NCI-H2196 (cell line): ENCODE results near the gene CCDC24.

Source experiments
- DNase-seq: peaks from one replicate; lab custom pipeline; 2025; ENCODE audit not compliant: unreplicated experiment; lab: John Stamatoyannopoulos, UW

CCDC24 gene

DNA sequence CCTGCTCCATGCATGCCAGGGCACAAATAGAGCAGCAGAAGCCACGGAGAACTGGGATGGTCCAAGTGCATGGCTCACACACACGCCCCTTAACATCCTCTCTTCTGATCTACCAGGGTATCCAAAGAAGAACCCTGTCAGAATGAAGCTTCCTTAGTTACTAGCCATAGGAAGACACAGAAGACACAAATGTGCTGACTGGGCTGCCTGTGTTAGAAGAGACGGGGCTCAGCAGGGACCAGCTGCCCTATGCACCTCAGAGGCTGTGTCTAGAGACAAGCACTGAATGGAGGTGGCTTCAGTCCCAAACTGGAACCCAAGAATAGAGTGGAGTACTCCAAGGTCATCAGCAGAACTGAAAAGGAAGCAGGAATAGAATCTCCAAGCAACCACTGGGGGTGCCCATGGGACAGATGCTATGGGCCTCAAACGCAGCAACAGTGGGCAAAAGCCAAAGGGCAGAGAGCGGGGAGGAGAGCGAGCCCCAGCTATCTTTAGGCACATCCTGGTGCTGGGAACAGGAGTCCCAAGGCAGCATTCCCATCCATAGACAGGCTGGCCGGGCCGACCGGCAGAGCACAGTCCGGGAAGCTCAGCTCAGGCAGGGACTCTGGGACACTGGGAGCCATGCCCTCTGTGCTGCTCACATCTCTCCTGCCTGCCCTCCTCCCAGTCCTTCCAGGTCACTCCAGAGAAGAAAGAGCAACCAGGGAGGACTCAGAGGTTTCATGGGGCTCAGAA is 30.4 kb downstream of the CCDC24 start:
- no peak for DNase-seq

DNA sequence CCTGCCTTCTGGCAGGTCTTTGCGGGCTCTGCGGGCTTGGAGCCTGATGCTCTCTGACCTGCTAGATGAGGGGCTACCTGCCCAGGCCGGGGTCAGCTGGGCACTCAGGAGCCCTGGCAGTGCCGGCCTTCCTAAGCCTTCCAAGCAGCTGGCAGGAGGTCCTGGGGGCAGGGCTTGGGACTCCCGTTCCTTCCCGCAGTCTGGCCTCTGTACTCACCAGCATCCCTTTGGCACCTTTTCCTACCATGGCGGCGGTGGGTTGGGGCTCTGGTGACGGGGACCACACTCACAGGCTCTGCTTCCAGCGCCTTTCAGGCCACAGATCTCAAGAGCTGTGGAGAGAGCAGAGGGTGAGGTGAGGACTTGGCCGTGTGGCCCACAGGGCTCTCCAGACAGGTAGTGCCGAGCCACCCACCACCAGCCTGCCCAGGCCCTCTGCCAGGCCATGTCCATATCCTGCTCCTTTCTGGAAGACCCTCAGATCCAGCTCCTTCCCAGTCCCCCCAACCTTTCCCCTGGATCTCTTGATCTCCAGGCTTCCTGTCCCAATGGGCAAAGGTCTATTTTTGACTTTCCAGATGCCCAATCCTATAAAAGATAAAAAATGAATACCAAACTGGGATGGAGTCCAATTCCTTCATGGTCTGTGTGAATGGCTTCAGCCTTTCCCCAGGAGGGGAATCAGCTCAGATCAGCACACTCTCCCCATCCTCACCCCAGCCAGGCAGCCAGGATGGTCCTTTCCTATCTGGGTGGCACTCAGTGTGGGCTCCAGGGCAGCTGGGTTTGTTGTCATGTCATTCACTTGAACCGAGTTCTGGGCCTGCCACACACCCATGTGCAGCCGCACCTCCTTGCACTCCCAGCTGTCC is 32.9 kb downstream of the CCDC24 start:
- no peak for DNase-seq

GRCh38 chr1:44024903-44025525 is 33.6 kb downstream of the CCDC24 start:
- DNase-seq = no peak

- no peak for DNase-seq
Measured at GRCh38 chr1:44025816-44026215, 34.4 kb downstream of the CCDC24 start.

DNA sequence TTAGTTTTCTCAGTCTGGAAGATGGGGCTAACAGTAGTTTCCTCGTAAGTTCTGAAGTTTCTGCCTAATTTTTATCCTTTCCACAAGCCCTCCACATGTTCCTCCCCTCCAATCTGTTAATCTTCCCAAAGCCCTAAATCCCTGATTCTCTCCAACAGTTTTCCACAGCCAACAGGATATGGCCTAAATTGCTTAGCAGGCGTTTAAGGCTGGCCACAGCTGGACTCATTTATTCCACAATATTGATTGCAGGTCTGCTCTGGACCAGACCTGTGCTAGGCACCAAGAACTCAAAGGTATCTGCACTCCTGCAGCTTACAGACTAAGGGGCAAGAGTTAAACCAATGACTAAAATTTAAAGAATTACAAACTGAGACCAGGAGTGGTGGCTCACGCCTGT is 35.9 kb downstream of the CCDC24 start:
- DNase-seq = no peak

- no peak for DNase-seq
Measured at GRCh38 chr1:44029260-44029910, 38.0 kb downstream of the CCDC24 start.

DNA sequence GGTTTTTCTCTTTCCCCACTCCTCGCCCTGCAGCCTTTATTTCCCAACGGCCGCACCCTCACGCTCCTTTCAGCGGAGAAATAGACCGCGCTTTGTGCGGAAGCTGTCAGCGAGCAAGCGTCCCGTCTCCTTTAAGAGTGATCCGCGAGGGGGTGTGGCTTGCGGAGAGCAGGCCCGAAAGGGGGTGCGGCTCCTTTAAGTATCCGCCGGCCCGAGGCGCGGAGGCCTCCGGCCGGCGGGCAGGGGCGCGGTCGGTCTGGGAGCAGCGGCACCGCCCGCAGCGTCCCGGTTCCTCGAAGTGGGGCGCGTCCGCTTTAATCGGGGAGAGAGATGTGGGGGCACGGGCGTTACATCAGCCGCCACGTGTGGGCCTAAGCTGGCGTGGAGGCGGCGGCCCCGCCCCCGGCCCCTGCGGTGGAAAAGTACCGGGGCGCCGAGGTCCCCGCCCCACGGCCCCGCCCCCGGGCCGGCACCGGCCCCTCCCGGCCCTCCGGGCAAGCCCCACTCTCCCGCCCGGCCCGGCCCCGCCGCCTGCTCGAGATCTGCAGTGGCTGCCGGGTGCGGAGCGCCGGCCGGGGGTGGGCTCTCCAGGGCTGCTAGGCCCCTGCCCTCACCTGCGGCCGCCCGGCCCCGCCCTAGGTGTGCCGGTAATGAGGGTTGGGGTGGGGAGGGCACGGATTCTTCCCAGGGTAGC is 38.7 kb downstream of the CCDC24 start:
- peak; percentile 90 for DNase-seq

DNA sequence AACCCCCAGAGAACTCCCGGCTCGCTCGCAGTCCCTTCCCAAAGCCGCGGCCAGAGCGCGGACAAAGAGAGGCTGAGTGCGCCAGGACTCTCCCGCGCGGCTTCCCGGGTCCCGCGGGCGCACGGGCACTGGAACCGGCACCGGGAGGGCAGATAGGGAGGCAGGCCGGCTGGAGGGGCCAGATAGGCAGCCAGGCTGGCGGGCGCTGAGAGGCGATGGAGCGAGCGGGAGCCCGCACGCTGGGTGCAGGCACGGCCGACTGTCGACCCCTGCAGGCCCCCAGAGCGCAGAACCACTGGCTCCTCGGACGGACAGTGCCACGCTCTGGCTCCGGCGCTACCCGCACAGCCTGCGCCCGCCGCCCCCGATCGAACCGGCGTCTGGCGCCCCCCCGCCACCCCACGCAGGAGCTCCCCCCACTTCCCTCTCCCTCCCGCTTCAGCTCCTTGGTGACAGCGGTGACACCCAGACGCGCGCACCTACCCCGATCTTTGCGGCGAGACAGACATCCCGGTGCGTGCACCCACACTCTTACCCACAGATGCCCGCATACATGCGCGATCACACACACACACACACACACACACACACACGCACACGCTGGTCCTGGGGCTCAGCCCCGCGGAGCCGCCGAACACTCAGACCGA is 39.3 kb downstream of the CCDC24 start:
- peak; percentile 53 for DNase-seq

GRCh38 chr1:44031252-44032169 is 40.1 kb downstream of the CCDC24 start, which contains the start of gene SLC6A9:
Gene SLC6A9 (minus strand): TSS chr1:44031462. CDS start chr1:44024277, 7,185 bp downstream.
- DNase-seq = no peak

DNA sequence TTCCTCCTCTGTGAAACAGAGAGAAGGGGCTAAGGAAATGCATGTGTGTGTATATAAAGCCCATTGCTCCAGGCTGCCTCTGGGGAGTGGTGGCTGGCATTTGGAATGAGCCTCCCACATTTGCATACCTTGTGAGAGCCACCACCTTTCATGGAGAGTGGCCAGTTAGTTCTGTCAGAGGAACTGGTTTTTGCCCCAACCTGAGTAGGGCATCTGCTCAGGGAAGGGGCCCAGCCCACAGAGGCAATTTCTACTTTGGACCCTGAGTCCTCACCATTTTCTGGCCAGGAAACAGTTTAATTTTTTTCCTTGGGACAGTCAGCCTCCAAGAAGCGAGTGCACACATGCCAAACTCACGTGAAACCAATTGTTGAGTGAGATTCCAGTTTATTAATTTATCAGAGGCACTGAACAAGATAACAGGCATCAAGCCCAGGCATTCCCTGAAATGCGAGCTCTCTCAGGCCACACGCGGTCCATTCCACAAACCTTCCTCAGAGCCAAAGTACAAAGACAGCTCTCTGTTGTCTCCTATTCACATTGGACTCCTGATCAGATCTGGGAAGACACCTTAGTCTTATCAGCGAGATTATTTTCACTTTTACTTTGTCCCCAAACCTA is 40.9 kb downstream of the CCDC24 start:
- no peak for DNase-seq

GRCh38 chr1:44033041-44033575 is 41.7 kb downstream of the CCDC24 start:
- DNase-seq = no peak

DNA sequence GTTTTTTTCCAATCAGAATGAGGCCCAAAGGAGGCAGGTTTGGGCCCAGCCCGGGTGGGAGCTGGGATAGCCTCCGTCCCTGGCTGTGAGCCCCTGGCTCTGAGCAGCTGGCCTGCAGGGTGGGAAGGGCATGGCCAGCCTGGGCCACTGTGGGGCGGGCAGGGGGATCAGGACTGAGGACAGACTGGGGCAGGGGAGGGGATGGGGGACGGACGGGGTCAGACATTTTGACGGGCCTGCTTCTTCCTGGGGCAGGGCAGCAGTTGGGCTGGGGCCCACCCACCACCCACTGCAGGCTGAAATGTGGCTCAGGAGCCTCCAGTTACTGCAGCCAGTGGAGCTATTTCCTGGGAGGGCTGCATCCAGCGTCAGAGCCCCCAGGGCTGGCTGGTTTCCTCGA is 42.4 kb downstream of the CCDC24 start:
- no peak for DNase-seq

- no peak for DNase-seq
Measured at GRCh38 chr1:44034423-44034822, 43.0 kb downstream of the CCDC24 start.

DNA sequence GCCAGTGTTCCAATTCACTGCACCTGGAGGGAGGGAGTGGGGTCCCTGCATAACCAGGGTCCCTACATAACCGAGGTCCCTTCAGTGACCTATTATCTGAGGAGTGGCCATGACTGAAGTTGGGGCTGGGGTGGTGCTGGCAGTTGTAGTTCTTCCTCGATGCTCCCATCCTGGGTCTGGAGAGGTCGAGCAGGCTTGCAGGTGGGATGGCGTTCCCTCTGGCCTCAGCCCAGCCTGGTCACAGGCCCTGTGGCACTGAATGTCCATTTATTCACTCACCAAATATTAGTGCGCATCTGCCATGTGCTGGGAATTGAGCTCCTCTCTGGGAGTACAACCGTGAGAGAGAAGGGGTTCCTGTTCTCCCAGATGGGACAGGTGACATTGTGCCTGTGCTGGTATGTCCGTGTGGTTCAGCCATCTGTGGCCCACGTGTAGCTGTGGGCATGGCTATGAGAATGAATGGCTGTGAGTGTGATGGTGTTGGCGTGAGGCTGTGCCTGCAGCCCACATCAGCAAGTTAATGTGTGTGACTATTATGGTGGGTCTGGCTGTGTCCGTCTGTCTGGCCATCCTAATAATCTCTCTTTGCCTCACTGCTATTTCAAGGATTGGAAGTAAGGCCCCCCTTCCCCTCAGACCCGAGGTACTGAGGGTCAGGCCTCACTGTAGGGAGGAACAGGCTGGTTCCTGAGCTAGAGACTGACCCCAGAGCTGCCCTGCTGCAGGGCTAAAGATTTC is 43.7 kb downstream of the CCDC24 start:
- no peak for DNase-seq

DNA sequence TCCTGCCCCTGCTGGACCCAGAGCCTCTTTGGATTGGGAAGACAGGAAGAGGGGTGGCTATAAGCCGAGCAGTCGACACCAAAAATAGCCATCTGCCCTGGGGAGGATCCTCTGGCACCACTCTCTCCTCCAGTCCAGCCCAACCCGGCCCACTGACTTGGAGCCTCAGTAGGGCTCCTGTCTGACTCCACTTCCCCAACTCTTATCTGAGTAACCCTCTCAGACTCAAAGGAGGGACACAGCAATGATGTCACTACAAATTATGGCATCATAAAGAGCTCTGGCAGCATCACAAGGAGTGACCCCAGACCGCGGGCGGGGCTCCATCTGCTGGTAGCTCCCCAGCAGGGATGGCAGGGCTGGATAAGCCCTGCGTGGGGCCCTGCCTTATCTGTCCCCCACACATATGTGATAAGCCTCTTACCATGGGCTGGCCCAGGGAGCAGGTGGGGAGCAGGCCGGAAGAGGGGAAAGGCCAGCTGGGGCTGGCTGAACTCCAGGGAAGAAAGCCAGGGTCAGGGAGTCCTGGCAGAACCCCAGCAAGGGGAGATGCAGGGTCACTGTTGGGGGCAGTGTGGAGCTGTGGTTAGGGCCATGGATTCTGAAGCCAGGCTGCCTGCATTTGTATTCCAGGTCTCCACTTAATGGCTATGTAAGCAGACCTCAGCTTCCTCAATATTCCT is 44.5 kb downstream of the CCDC24 start:
- DNase-seq = no peak

DNA sequence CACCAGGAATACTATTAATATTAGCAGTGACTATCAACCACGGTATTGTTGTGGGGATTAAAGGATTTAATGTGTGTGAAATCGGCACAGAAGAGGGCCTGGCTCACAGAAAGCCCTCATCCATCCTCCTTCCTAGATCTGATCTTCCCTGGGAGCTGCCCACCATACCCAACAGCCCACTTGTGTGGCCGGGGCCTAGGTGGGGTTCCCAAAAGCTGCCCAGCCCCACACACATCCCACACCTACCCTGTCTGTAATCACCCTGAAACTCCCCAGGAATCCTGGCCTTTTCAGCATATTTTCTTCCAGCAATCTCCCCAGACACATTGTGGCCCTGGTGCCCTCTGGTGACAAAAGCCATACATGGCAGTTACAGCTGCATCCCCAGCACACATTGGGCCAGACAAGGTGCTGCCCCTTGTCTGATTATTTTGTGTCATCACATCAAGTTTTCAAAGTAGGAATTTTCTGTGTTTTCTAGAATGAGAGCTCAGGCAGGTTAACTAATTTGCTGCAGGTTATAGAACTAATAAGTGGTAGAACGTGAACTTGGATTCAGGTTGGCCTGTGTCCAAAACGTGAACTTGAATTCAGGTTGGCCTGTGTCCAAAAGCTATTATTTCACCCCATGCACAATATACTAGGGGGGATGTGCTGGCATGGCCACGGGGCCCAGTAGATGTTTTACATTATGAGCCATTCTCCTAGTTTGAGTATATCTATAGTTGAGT is 45.2 kb downstream of the CCDC24 start:
- peak; percentile 79 for DNase-seq
